ENCODE data around the gene CMTM7.

DNA sequence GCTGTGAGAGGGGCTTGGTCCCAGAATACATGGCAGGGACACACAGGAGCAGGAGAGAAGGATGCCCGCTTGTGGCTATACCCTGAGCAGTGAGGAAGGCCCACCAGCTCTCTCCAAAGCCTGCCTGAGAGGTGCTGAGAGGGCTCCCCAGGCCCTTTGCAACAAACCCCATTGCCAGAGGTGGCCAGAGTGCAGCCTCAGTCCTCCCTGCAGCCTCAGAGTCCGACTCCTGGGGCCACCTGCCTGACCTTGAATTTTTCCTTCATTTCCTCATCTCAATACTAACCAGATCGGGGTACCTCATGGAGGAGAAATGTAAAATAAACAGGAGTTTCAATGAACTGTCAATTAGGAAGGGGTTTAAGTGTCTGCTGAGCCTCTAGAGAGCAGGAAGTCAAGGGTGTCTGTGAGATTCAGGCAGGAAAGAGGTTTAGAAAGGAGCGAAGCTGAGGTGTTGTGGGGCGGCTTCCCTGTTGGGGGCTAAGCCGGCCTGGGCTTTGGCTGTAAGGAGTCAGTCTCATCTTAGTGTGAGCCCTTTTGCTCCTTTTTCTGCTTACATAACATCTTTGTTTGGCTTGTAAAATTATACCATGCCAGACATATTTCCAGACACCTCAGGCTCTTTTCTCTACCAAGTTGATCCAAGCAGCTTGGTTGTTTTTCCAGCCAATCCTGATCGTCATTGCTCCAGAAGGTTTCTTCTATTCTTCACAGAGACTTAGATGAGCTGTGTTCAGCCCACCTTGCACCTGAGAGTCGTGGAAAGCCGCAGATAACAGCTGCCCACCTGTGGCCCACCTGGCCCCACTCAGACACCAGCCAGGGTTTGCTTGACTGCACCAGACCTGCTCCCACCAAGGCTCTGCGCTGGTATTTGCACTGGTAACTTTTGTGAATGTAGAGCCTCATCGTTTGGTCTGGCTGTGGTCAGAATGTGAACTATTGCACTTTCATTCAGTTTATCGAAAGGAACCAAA is 36.7 kb downstream of the CMTM7 start:
- TF ChIP-seq, protein P1, sequence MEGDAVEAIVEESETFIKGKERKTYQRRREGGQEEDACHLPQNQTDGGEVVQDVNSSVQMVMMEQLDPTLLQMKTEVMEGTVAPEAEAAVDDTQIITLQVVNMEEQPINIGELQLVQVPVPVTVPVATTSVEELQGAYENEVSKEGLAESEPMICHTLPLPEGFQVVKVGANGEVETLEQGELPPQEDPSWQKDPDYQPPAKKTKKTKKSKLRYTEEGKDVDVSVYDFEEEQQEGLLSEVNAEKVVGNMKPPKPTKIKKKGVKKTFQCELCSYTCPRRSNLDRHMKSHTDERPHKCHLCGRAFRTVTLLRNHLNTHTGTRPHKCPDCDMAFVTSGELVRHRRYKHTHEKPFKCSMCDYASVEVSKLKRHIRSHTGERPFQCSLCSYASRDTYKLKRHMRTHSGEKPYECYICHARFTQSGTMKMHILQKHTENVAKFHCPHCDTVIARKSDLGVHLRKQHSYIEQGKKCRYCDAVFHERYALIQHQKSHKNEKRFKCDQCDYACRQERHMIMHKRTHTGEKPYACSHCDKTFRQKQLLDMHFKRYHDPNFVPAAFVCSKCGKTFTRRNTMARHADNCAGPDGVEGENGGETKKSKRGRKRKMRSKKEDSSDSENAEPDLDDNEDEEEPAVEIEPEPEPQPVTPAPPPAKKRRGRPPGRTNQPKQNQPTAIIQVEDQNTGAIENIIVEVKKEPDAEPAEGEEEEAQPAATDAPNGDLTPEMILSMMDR (IDR thresholded peaks at IDR 0.05), result no peak
- no peak for TF ChIP-seq POLR2A (IDR thresholded peaks at IDR 0.05)
